Measurements from ENCODE around the gene PCSK6. TPM values are rescaled to one million over a fixed set of nuclear protein-coding genes. Genes with fewer than 3 reads are reported as not detected.

PCSK6 gene
- total RNA-seq, 1 experiment from 2014 or later, result 26.3 TPM

DNA sequence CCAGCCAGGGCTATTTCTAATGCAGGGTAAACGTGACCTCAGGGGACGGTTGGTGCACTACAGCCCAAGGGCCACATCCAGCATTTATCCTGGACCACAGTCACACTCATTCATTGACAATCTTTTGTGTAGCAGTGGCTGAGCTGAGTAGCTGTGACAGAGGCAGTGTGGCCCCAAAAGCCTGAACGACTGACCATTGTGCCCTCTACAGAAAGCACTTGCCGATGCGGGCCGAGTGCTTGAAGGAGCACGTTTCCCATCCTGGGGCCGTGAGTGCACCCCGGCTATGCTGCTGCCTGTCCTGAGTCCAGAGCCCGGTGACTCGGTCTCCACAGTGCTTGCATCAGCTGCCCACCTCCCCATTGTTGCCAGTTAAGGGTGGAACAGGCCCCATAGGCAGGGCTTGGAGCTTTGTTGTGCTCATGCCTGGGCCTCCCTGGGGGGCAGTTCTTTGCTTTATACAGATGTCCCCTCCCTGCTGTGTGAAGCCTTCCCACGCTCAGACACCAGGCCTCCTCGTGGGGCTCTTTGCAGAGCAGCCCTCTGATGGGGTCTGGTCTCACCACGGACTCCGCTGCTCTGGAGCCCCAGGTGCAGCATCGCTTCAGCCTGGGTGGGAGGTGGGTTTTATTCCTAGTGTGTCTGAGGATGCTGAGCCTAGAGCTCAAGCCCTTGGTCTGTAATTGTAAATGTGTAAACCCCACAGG, 181.5 kb downstream of the PCSK6 start:
- no peak for DNase-seq
- no peak overlapping the region for H3K4me2 ChIP-seq
- H3K4me3 ChIP-seq, result no peak overlapping the region
- H3K27me3 ChIP-seq (ENCODE audit: insufficient read depth, low read depth), result no peaks in the 10 kb centered on the region
- no peaks in the 10 kb centered on the region for H3K4me1 ChIP-seq (replicated peaks; ENCODE audit: insufficient read depth)
- no peaks in the 10 kb centered on the region for H3K36me3 ChIP-seq (ENCODE audit: low read depth)
- POLR2A ChIA-PET (ENCODE audit: unreplicated experiment), result no interaction called here
- no peaks in the 10 kb centered on the region for H3K9me3 ChIP-seq (ENCODE audit: insufficient read depth, low read depth)
- BruUV-seq (replicated peaks), result no TSS peak
- no peaks in the 10 kb centered on the region for H3K9me2 ChIP-seq (ENCODE audit: insufficient read depth)
- no peak for TF ChIP-seq EZH2 (IDR thresholded peaks at IDR 0.05; ENCODE audit: low read depth)
- TF ChIP-seq, protein P1, sequence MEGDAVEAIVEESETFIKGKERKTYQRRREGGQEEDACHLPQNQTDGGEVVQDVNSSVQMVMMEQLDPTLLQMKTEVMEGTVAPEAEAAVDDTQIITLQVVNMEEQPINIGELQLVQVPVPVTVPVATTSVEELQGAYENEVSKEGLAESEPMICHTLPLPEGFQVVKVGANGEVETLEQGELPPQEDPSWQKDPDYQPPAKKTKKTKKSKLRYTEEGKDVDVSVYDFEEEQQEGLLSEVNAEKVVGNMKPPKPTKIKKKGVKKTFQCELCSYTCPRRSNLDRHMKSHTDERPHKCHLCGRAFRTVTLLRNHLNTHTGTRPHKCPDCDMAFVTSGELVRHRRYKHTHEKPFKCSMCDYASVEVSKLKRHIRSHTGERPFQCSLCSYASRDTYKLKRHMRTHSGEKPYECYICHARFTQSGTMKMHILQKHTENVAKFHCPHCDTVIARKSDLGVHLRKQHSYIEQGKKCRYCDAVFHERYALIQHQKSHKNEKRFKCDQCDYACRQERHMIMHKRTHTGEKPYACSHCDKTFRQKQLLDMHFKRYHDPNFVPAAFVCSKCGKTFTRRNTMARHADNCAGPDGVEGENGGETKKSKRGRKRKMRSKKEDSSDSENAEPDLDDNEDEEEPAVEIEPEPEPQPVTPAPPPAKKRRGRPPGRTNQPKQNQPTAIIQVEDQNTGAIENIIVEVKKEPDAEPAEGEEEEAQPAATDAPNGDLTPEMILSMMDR (conservative IDR thresholded peaks at IDR 0.05), result no peak
- intact Hi-C loops (cut with micrococcal nuclease; ENCODE audit: unreplicated experiment), result no loop called here
- CTCF ChIA-PET, result no interaction called here
- H3F3A ChIP-seq (ENCODE audit: insufficient read depth, low read depth), result no peaks in the 10 kb centered on the region
- no peak overlapping the region for H2AFZ ChIP-seq
- no peaks in the 10 kb centered on the region for H4K20me1 ChIP-seq (ENCODE audit: insufficient read depth)
- H3K27ac ChIP-seq, result no peak overlapping the region
- no peaks in the 10 kb centered on the region for H3K79me2 ChIP-seq (ENCODE audit: low read depth)

DNA sequence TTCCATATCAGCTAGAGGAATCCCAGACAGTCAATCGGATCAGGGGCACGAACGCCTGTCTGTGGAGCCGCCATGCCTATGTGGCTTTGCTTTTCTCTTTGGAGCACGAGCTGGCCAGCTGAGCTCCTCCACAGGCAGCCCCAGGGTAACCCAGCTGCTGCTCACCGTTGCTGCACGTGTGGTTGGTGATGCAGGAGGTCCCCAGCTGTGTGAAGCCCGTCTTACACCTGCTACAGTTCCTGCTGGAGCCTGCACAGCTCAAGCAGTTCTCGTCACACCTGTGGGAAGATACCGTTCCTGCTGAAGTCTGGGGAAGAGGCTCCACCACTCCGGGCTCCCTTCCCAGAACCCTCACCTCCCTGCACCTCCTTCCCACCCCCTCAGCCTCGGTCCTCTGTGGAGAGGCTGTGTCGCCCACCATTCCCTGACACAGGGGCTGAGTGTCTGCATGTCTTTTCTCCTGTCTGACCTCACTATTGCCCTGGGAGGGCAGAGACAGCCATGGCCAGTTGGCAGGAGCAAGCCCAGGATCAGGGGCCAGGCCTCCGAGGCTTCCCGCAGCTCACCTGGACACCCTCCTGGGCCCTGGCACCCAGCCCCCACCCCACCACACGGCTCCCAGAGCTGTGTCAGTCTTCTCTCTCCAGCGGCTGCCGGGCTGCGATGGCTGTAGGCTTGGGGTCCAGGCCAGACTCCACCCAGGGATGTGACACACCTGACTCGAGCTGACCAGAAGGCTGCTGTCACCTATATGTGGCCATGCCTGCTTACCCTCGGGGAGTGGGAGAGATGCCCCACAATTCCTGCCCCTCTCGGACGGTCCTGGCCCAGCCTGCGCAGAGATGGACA, 182.2 kb downstream of the PCSK6 start:
- H3K79me2 ChIP-seq (ENCODE audit: low read depth), result no peaks in the 10 kb centered on the region
- H3K4me1 ChIP-seq (replicated peaks; ENCODE audit: insufficient read depth), result no peaks in the 10 kb centered on the region
- no peaks in the 10 kb centered on the region for H3K9me3 ChIP-seq (ENCODE audit: insufficient read depth, low read depth)
- H3K9me2 ChIP-seq (ENCODE audit: insufficient read depth), result no peaks in the 10 kb centered on the region
- H3K27ac ChIP-seq, result no peak overlapping the region
- BruUV-seq (replicated peaks), result no TSS peak
- ChIA-PET POLR2A (ENCODE audit: unreplicated experiment) (no interaction called here), CTCF (no interaction called here)
- H3K36me3 ChIP-seq (ENCODE audit: low read depth), result no peaks in the 10 kb centered on the region
- H3K4me2 ChIP-seq, result no peak overlapping the region
- H3K27me3 ChIP-seq (ENCODE audit: insufficient read depth, low read depth), result no peaks in the 10 kb centered on the region
- no peak overlapping the region for H3K4me3 ChIP-seq
- no peaks in the 10 kb centered on the region for H4K20me1 ChIP-seq (ENCODE audit: insufficient read depth)
- H2AFZ ChIP-seq, result no peak overlapping the region
- intact Hi-C loops (cut with micrococcal nuclease; ENCODE audit: unreplicated experiment), result no loop called here
- TF ChIP-seq EZH2 (IDR thresholded peaks at IDR 0.05; ENCODE audit: low read depth), result no peak
- TF ChIP-seq, protein P1 (conservative IDR thresholded peaks at IDR 0.05), result no peak
- no peaks in the 10 kb centered on the region for H3F3A ChIP-seq (ENCODE audit: insufficient read depth, low read depth)
- DNase-seq, result no peak

DNA sequence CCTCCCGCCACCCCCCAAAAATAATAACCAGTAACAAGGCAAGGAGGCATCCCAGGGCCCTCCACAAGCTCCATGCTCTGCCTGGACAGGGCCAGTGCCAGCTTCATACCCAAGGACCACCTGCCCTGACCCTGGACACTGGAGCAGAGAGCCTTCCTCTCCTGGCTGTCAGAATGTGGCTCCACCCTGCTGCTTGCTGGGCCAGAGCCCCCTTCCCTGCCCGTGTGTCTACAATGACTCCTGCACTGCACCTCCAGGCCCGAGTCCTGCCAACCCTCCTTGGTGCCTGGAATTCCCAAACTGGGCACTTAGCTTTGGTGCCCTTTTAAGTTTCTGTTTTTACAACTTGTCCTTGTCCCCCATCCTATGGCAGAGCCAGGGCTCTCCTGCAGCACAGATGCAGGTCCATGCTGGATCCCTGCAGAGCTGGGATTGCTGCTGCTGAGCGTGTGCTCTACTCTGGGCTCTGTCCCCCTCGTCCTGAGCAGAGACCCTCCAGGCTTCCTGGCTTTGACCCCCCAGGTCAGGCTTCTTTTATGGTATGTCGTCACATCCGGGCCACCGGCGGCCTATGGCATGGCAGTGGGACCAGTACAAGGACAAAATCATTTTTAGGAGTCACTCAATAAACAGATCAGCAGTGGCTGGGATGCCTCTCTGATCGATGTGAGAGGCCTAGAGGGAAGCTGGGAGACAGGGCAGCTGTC, 183.0 kb downstream of the PCSK6 start:
- CTCF ChIA-PET, result no interaction called here
- H3K4me1 ChIP-seq (replicated peaks; ENCODE audit: insufficient read depth), result no peaks in the 10 kb centered on the region
- intact Hi-C loops (cut with micrococcal nuclease; ENCODE audit: unreplicated experiment), result no loop called here
- no peak overlapping the region for H3K27ac ChIP-seq
- no peak for TF ChIP-seq EZH2 (IDR thresholded peaks at IDR 0.05; ENCODE audit: low read depth)
- TF ChIP-seq, protein P1 (conservative IDR thresholded peaks at IDR 0.05), result no peak
- POLR2A ChIA-PET (ENCODE audit: unreplicated experiment), result no interaction called here
- no peaks in the 10 kb centered on the region for H3F3A ChIP-seq (ENCODE audit: insufficient read depth, low read depth)
- no peak overlapping the region for H3K4me3 ChIP-seq
- no peaks in the 10 kb centered on the region for H3K36me3 ChIP-seq (ENCODE audit: low read depth)
- no TSS peak for BruUV-seq (replicated peaks)
- H4K20me1 ChIP-seq (ENCODE audit: insufficient read depth), result no peaks in the 10 kb centered on the region
- no peak overlapping the region for H3K4me2 ChIP-seq
- H3K27me3 ChIP-seq (ENCODE audit: insufficient read depth, low read depth), result no peaks in the 10 kb centered on the region
- no peaks in the 10 kb centered on the region for H3K9me3 ChIP-seq (ENCODE audit: insufficient read depth, low read depth)
- H3K9me2 ChIP-seq (ENCODE audit: insufficient read depth), result no peaks in the 10 kb centered on the region
- no peak for DNase-seq
- no peaks in the 10 kb centered on the region for H3K79me2 ChIP-seq (ENCODE audit: low read depth)
- H2AFZ ChIP-seq, result no peak overlapping the region
